Right lobe of liver (tissue), 6 donors: ENCODE data around the gene HMG20B. TPM values are rescaled to one million over a fixed set of nuclear protein-coding genes. Genes with fewer than 3 reads are reported as not detected.
A peak's percentile ranks its signal among the peaks of the same experiment; 100 is the strongest.

ENCODE experiments used
- ATAC-seq, 4 donors: fragments of 200-7000 bp; cut with Tn5 transposase; one replicate each; pipeline ENCODE4 v1.9.1; 2020; ENCODE audit warnings: mild to moderate bottlenecking in 4 of 4, moderate library complexity in 4 of 4
- DNase-seq, 3 donors: peaks; one replicate each; pipeline ENCODE4 v3.0.0-alpha.2; 2020
- H3K27ac ChIP-seq, 3 donors: fragments of 200-600 bp; one replicate each; pipeline ENCODE4 v1.8.0; 2022
- H3K27me3 ChIP-seq, 2 donors: fragments of 200-600 bp; one replicate each; pipeline ENCODE4 v1.8.0; 2022
- H3K36me3 ChIP-seq, 4 donors: fragments of 200-600 bp; sonication (generic) in 1 of 4; one replicate each; pipeline versions ENCODE4 v1.5.1 to v1.8.0; 2017 to 2022; ENCODE audit warnings: control low read depth in 1 of 4
- H3K4me1 ChIP-seq, 4 donors: fragments of 200-600 bp; sonication (generic) in 1 of 4; one replicate each; pipeline versions ENCODE4 v1.5.1 to v1.8.0; 2017 to 2022; ENCODE audit warnings: control low read depth in 1 of 4
- H3K4me3 ChIP-seq, 3 donors: fragments of 200-600 bp; one replicate each; pipeline ENCODE4 v1.8.0; 2022
- H3K9me3 ChIP-seq, 4 donors: fragments of 200-600 bp; sonication (generic) in 1 of 4; one replicate each; pipeline versions ENCODE4 v1.5.1 to v1.8.0; 2017 to 2022; ENCODE audit warnings: control low read depth in 1 of 4
- POLR2A ChIP-seq: fragments of 450-650 bp; IDR thresholded peaks from one replicate; pipeline ENCODE4 v1.6.1; 2017; ENCODE audit warnings: antibody characterized with exemption, mild to moderate bottlenecking
- WGBS: methylation state at CpG from one replicate; pipeline ENCODE4 v1.1.6; 2018; ENCODE audit warnings: low coverage, low lambda C conversion rate; ENCODE audit not compliant: insufficient coverage; ENCODE audit errors: missing lambda C conversion rate; 5-methylcytosine and 5-hydroxymethylcytosine counted together
- intact Hi-C, 2 donors: fragments of 100-400 bp; cut with DNase I; formaldehyde crosslinking; loops; one replicate each; pipeline versions ENCODE4 v1.11.2 to v1.14.1; 2022
- total RNA-seq, 6 experiments: library from RNA; depleted of rRNA in 2 of 6; stranded (reverse); fragments of >200 nt in 2 of 6; fragmentation: NEBNext Ultra II Directional in 3 of 6; extraction: Animal tissue kit (Norgen Biotek cat#: 25700) in 3 of 6; gene quantifications; one replicate each; pipeline versions ENCODE4 v1.1.0 to v1.2.4, GENCODE V29; 2016 to 2023
- TF ChIP-seq, protein P1 (sequence below), 4 donors: fragments of 200-600 bp in 3 of 4; fragments of 450-650 bp in 1 of 4; IDR thresholded peaks; one replicate each; pipeline versions ENCODE4 v1.5.1 to v1.8.0; 2016 to 2022; ENCODE audit warnings: antibody characterized with exemption in 4 of 4, mild to moderate bottlenecking in 2 of 4
- donor health status: DM: no; HTN: yes; CAD: no.
- donor health status: DM: no; HTN: no; CAD: no.
- donor health status: DM: no; HTN: no; CAD: no.
- donor health status: DM: no; HTN: yes; CAD: no.
- donor health status: DM: no; HTN: yes; CAD: no.

Gene HMG20B
- total RNA-seq, 6 experiments from 2014 or later = 30.7 to 58.6 (median 33.3) TPM

- intact Hi-C loops = no loop called here
- TF ChIP-seq, protein P1, sequence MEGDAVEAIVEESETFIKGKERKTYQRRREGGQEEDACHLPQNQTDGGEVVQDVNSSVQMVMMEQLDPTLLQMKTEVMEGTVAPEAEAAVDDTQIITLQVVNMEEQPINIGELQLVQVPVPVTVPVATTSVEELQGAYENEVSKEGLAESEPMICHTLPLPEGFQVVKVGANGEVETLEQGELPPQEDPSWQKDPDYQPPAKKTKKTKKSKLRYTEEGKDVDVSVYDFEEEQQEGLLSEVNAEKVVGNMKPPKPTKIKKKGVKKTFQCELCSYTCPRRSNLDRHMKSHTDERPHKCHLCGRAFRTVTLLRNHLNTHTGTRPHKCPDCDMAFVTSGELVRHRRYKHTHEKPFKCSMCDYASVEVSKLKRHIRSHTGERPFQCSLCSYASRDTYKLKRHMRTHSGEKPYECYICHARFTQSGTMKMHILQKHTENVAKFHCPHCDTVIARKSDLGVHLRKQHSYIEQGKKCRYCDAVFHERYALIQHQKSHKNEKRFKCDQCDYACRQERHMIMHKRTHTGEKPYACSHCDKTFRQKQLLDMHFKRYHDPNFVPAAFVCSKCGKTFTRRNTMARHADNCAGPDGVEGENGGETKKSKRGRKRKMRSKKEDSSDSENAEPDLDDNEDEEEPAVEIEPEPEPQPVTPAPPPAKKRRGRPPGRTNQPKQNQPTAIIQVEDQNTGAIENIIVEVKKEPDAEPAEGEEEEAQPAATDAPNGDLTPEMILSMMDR (IDR thresholded peaks at IDR 0.05) = no peak
- no peak for TF ChIP-seq POLR2A
- WGBS = no CpG with 5 or more reads among the region's 22 CpGs
- Histone ChIP-seq H3K27ac (no peak overlapping the region), H3K4me1 (peaks cover 0 to 6% (median 0%) of the 10 kb centered on the region in 4 donors), H3K27me3 (no peaks in the 10 kb centered on the region), H3K9me3 (no peaks in the 10 kb centered on the region), H3K36me3 (no peaks in the 10 kb centered on the region), H3K4me3 (no peak overlapping the region)
- ATAC-seq = no peak
- no peak for DNase-seq
Measured at GRCh38 chr19:3589949-3590348, 17.2 kb downstream of the HMG20B start.

DNA sequence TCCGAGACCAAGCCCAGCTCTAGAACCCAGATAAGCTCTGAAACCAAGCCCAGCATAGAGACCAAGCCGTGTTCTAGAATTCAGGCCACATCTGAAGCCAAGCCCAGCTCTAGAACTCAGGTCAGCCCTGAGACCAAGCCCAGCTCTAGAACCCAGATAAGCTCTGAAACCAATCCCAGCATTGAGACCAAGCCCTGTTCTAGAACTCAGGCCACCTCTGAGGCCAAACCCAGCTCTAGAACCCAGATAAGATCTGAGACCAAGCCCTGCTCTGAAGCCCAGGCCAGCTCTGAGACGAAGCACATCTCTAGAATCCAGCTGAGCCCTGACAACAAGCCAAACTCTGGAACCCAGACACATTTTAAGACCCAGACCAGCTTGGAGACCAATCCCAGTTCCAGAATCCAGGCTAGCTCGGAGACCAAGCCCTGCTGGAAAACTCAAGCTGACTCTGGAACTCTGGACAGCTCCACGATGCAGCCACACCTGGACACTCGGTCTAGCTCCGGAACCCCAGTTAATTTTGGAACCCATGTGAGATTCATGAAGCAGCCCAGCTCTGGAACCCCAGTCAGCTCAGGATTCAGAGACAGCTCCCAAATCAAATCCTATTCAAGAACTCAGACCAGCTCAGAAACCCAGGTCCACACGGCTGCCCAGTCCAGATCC, 18.4 kb downstream of the HMG20B start:
- no CpG with 5 or more reads among the region's 8 CpGs for WGBS
- H3K36me3 ChIP-seq = no peaks in the 10 kb centered on the region
- no peaks in the 10 kb centered on the region for H3K9me3 ChIP-seq
- H3K27ac ChIP-seq = no peak overlapping the region
- no peaks in the 10 kb centered on the region for H3K27me3 ChIP-seq
- H3K4me1 ChIP-seq = peaks cover 0 to 6% (median 0%) of the 10 kb centered on the region in 4 donors
- intact Hi-C loops = no loop called here
- no peak overlapping the region for H3K4me3 ChIP-seq
- DNase-seq = no peak
- no peak for TF ChIP-seq POLR2A
- TF ChIP-seq, protein P1 (IDR thresholded peaks at IDR 0.05) = no peak
- no peak for ATAC-seq

DNA sequence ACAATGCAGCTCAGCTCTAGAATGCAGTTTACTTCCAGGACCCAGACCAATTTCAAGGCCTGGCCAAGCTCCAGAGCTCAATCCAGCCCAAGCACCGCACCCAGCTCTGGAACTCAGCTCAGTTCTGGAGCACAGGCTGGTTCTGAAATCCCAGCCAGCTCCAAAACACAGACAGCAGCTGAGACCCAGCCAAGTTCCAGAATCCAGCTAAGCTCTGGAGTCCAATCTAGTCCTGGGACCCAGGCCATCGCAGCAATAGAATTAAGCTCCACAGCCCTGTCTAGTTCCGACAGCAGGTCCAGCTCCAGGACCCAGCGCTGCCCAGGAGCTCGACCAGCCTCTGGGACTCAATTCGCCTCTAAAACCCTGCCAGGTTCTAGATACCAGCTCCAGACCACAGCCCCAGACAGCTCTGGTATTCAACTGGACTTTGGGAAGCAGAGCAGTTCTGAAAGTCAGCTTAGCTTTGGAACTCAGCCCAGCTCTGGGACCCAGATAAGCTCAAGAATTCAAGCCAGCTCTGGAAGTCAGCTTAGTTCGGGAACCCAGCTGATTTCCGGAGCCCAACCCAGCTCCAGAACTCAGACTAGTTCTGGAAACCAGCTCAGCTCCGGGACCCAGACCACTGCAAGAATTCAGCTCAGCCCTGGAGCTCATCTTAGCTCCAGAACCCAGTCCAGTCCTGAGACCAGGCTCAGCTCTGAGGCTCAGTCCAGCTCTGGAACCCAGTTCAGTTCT, 19.3 kb downstream of the HMG20B start:
- no peak for TF ChIP-seq POLR2A
- TF ChIP-seq, protein P1 (IDR thresholded peaks at IDR 0.05) = no peak
- 40% methylated on average over 6 of the region's 9 CpGs for WGBS
- intact Hi-C loops = no loop called here
- ATAC-seq (peak; percentile 74 to 93 (median 82)), DNase-seq (peak in 2 of 3 donors; percentile 20 to 67)
- Histone ChIP-seq H3K4me1 (peaks cover 0 to 6% (median 0%) of the 10 kb centered on the region in 4 donors), H3K27me3 (no peaks in the 10 kb centered on the region), H3K36me3 (no peaks in the 10 kb centered on the region), H3K9me3 (no peaks in the 10 kb centered on the region), H3K4me3 (no peak overlapping the region), H3K27ac (no peak overlapping the region)

DNA sequence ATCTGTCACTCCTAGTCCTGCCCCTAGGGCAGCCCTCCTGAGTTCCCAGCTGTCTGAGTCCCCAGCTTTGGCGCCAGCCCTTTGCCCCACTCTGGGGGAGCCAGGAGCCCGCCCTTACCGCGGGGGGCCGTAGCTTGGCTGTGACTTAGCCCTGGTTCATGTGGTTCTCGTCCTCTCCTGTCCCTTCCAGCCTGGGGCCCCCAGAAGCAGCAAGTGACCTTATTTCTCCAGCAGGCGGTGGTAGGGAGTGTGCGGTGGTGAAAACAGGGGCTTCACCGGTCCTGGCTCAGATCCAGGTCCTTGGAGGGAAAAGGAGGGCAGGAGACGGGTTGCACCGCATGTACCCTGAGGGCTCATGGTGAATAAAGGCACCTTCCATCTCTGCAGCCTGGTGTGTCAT, 20.4 kb downstream of the HMG20B start:
- no peak for DNase-seq
- no peak for TF ChIP-seq POLR2A
- TF ChIP-seq, protein P1 (IDR thresholded peaks at IDR 0.05) = no peak

More for the DNA sequence above, 20.4 kb downstream of the HMG20B start:
- H3K27me3 ChIP-seq = no peaks in the 10 kb centered on the region
- intact Hi-C loops = no loop called here
- H3K27ac ChIP-seq = no peak overlapping the region
- H3K9me3 ChIP-seq = no peaks in the 10 kb centered on the region
- 32% methylated on average over 7 of the region's 11 CpGs for WGBS
- ATAC-seq = peak in 1 of 4 donors; percentile 12
- H3K36me3 ChIP-seq = no peaks in the 10 kb centered on the region
- H3K4me3 ChIP-seq = no peak overlapping the region
- H3K4me1 ChIP-seq = peaks cover 0 to 6% (median 0%) of the 10 kb centered on the region in 4 donors
